ENCODE data around the gene ZGPAT.

The ZGPAT gene

GRCh38 chr20:63731410-63731809 is 23.6 kb downstream of the ZGPAT start:
- peaks cover 66% of the 10 kb centered on the region for H3K36me3 ChIP-seq (ENCODE audit: control insufficient read depth, low read length)
- TF ChIP-seq EZH2phosphoT487 (IDR thresholded peaks at IDR 0.05; ENCODE audit: borderline replicate concordance, low read length) (no peak), CTCF (IDR thresholded peaks at IDR 0.05; ENCODE audit: low read depth, low read length, poor library complexity, severe bottlenecking) (no peak)
- H3K4me3 ChIP-seq (ENCODE audit: low read length) = no peak overlapping the region
- no peaks in the 10 kb centered on the region for H4K20me1 ChIP-seq (ENCODE audit: control insufficient read depth, insufficient read depth, low read depth, low read length)
- peaks cover 17% of the 10 kb centered on the region for H3F3A ChIP-seq (ENCODE audit: control insufficient read depth, insufficient read depth)
- H3K9me2 ChIP-seq (replicated peaks; ENCODE audit: control insufficient read depth, low read length) = no peaks in the 10 kb centered on the region
- no peak overlapping the region for H3K4me2 ChIP-seq (ENCODE audit: low read length)
- H3K9me3 ChIP-seq (ENCODE audit: control insufficient read depth, insufficient read depth, low read length) = no peaks in the 10 kb centered on the region; the same call in 1 of the 2 replicates
- H3K27me3 ChIP-seq (ENCODE audit: control insufficient read depth, low read length) = no peaks in the 10 kb centered on the region
- H3K4me1 ChIP-seq (ENCODE audit: control insufficient read depth, low read length) = peaks cover 51% of the 10 kb centered on the region
- no peak overlapping the region for H3K27ac ChIP-seq (ENCODE audit: low read depth, low read length)
- peaks cover 38% of the 10 kb centered on the region for H3K79me2 ChIP-seq (ENCODE audit: control insufficient read depth, low read length)

GRCh38 chr20:63732118-63733095 is 24.6 kb downstream of the ZGPAT start:
- Histone ChIP-seq H3K9me3 (ENCODE audit: control insufficient read depth, insufficient read depth, low read length) (no peaks in the 10 kb centered on the region; the same call in 1 of the 2 replicates), H3K9me2 (replicated peaks; ENCODE audit: control insufficient read depth, low read length) (no peaks in the 10 kb centered on the region), H3F3A (ENCODE audit: control insufficient read depth, insufficient read depth) (peaks cover 16% of the 10 kb centered on the region), H3K4me3 (ENCODE audit: low read length) (no peak overlapping the region), H3K27ac (ENCODE audit: low read depth, low read length) (no peak overlapping the region), H3K36me3 (ENCODE audit: control insufficient read depth, low read length) (peaks cover 59% of the 10 kb centered on the region), H3K4me2 (ENCODE audit: low read length) (no peak overlapping the region), H3K79me2 (ENCODE audit: control insufficient read depth, low read length) (peaks cover 29% of the 10 kb centered on the region), H4K20me1 (ENCODE audit: control insufficient read depth, insufficient read depth, low read depth, low read length) (no peaks in the 10 kb centered on the region), H3K4me1 (ENCODE audit: control insufficient read depth, low read length) (peaks cover 51% of the 10 kb centered on the region), H3K27me3 (ENCODE audit: control insufficient read depth, low read length) (no peaks in the 10 kb centered on the region)
- TF ChIP-seq EZH2phosphoT487 (IDR thresholded peaks at IDR 0.05; ENCODE audit: borderline replicate concordance, low read length) = no peak
- no peak for TF ChIP-seq CTCF (IDR thresholded peaks at IDR 0.05; ENCODE audit: low read depth, low read length, poor library complexity, severe bottlenecking)

GRCh38 chr20:63733117-63733516 is 25.3 kb downstream of the ZGPAT start:
- no peaks in the 10 kb centered on the region for H4K20me1 ChIP-seq (ENCODE audit: control insufficient read depth, insufficient read depth, low read depth, low read length)
- H3K27me3 ChIP-seq (ENCODE audit: control insufficient read depth, low read length) = no peaks in the 10 kb centered on the region
- peaks cover 54% of the 10 kb centered on the region for H3K36me3 ChIP-seq (ENCODE audit: control insufficient read depth, low read length)
- TF ChIP-seq EZH2phosphoT487 (IDR thresholded peaks at IDR 0.05; ENCODE audit: borderline replicate concordance, low read length) (no peak), CTCF (IDR thresholded peaks at IDR 0.05; ENCODE audit: low read depth, low read length, poor library complexity, severe bottlenecking) (no peak)
- no peaks in the 10 kb centered on the region; the same call in 1 of the 2 replicates for H3K9me3 ChIP-seq (ENCODE audit: control insufficient read depth, insufficient read depth, low read length)
- H3K9me2 ChIP-seq (replicated peaks; ENCODE audit: control insufficient read depth, low read length) = no peaks in the 10 kb centered on the region
- peaks cover 50% of the 10 kb centered on the region for H3K4me1 ChIP-seq (ENCODE audit: control insufficient read depth, low read length)
- peaks cover 29% of the 10 kb centered on the region for H3K79me2 ChIP-seq (ENCODE audit: control insufficient read depth, low read length)
- no peak overlapping the region for H3K27ac ChIP-seq (ENCODE audit: low read depth, low read length)
- peaks cover 10% of the 10 kb centered on the region; the same call in 1 of the 2 replicates for H3F3A ChIP-seq (ENCODE audit: control insufficient read depth, insufficient read depth)
- no peak overlapping the region for H3K4me2 ChIP-seq (ENCODE audit: low read length)
- no peak overlapping the region for H3K4me3 ChIP-seq (ENCODE audit: low read length)

Data from DOHH2 (cell line).